ENCODE measurements around the gene ATE1. TPM values are rescaled to one million over a fixed set of nuclear protein-coding genes. Genes with fewer than 3 reads are reported as not detected.
A peak's percentile ranks its signal among the peaks of the same experiment; 100 is the strongest.
"Not testable (repeated sequence)": the region's sequence is repeated elsewhere in the genome, so short reads cannot be mapped to it uniquely, and the experiment has no call there.

ATE1 gene
- polyA plus RNA-seq, result 1 to 10 TPM; 3.7 to 6.8 TPM

DNA sequence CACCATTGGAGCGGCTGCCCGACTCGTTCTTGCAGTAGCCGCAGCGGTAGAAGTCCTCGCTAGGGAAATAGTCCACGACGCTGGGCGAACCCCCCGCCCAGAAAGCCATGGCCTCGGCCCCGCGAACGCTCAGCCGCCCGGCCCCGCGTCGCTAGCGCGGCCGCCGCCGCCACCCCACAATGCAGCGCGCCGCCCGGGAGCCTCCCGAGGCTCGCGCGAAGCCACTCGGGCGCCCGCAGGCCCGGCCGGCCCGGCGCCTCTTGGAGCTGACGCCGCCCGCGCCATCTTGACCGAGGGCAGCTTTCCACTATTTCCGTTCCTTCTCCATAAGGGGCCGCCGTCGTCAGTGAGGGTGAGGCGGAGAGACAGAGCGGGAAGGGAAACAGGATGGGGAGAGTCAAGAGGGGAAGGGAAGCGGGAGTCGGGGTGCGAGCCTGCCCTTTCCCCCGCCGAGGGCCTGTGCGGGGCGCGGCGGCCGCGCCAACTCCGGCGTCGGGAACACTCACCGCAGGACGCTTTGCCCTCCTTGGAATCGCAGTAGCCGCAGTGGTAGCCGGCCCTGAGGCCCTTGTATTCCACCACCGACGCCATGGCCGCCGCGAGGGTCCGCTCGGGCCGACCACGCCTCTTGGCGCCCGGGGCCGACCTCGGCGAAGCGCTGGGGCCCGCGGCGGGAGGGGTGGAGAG is at the start of gene ATE1:
Gene ATE1, minus strand, starts transcription at position 191 of the 687 bp plus-strand sequence. Its CDS starts 82 bp downstream, at position 109.
- Histone ChIP-seq H3K36me3 (ENCODE audit: control insufficient read depth in 2 of 2, insufficient read depth in 2 of 2, low read length in 1 of 2) (no peaks in the 10 kb centered on the region), H3K4me3 (ENCODE audit: low read depth in 1 of 2, low read length in 2 of 2) (peak within 1 kb of the TSS; percentile 75 to 94), H3K9me3 (ENCODE audit: control insufficient read depth in 2 of 2, insufficient read depth in 1 of 2, low read depth in 1 of 2, low read length in 1 of 2) (no peaks in the 10 kb centered on the region), H3K27ac (ENCODE audit: low read depth in 2 of 2, low read length in 1 of 2) (peak within 1 kb of the TSS; percentile 93 to 98), H3K27me3 (ENCODE audit: control insufficient read depth in 1 of 2, insufficient read depth in 2 of 2, low read length in 2 of 2) (no peaks in the 10 kb centered on the region), H3K4me1 (ENCODE audit: control insufficient read depth in 2 of 2, insufficient read depth in 2 of 2, low read length in 1 of 2) (peaks cover 0 to 4% of the 10 kb centered on the region in 2 donors)
- 0% methylated on average over 75 to 87 of the region's 87 CpGs for WGBS, 2 donors

DNA sequence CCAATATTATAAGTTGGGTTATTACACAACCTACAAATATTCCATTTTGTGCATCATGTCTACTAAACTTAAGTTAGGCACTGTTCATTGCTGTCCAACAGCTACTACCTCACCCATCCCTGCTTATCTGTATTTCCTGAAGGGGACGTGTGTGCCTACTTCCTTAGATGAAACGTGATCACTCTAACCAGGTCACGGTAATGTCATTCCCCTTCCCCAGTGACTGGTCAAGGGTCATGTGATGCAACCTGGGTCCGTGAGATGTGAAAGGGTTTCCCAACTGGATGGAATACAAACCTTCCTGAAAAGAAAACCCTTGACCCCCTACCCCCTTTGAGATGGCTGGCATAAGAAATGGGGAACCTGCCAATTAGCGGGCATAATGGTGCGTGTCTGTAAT is 48.8 kb upstream of the ATE1 start:
- Histone ChIP-seq H3K27ac (ENCODE audit: low read depth in 2 of 2, low read length in 1 of 2) (no peak overlapping the region), H3K36me3 (ENCODE audit: control insufficient read depth in 2 of 2, insufficient read depth in 2 of 2, low read length in 1 of 2) (no peaks in the 10 kb centered on the region), H3K27me3 (ENCODE audit: control insufficient read depth in 1 of 2, insufficient read depth in 2 of 2, low read length in 2 of 2) (no peaks in the 10 kb centered on the region), H3K4me1 (ENCODE audit: control insufficient read depth in 2 of 2, insufficient read depth in 2 of 2, low read length in 1 of 2) (peaks cover 0 to 8% of the 10 kb centered on the region in 2 donors), H3K9me3 (ENCODE audit: control insufficient read depth in 2 of 2, insufficient read depth in 1 of 2, low read depth in 1 of 2, low read length in 1 of 2) (no peaks in the 10 kb centered on the region), H3K4me3 (ENCODE audit: low read depth in 1 of 2, low read length in 2 of 2) (no peak overlapping the region)
- WGBS, 2 donors, result 89 to 94% methylated on average over 6 of the region's 6 CpGs

DNA sequence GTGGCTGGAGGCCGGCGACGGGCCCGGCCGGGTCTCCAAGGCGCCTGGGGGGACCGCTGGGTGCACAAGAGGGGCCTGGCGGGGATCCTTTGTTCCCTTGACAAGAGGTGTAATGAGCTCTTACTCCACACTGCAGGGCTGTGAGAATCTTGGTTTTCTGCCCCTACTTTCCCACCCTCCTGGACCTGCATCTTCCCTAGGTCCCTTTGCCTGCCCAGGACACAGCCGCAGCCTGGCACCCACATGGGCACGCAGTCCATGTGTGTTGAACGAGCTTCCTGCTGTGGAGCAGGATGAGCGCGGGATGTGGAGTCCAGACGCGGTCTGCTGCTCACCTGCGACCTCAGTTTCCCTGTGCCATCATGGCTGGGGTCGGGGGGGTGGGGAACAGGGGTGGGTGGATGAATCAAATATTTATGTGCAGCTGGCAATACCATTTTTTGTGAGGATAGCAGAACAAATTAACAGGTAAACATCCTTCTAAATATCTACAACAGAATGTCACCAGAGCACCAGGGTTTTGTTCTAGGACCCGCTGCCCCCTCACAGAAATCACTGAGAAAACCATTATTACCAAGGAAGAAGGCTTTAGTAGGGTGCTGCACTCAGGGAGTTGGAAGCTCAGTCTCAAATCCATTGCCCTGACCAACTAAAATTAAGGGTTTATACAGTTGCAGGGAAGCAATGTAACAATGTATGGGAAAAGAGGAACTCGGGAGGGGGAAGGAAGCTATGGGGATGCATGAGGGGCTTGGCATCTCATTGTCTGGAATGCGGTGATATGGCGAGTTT is 47.7 kb upstream of the ATE1 start:
- peak overlapping the region; percentile 76 to 88 for H3K4me3 ChIP-seq (ENCODE audit: low read depth in 1 of 2, low read length in 2 of 2)
- no peaks in the 10 kb centered on the region for H3K9me3 ChIP-seq (ENCODE audit: control insufficient read depth in 2 of 2, insufficient read depth in 1 of 2, low read depth in 1 of 2, low read length in 1 of 2)
- peaks cover 0 to 2% of the 10 kb centered on the region in 2 donors for H3K36me3 ChIP-seq (ENCODE audit: control insufficient read depth in 2 of 2, insufficient read depth in 2 of 2, low read length in 1 of 2)
- WGBS, 2 donors, result 32 to 33% methylated on average over 21 of the region's 21 CpGs
- H3K4me1 ChIP-seq (ENCODE audit: control insufficient read depth in 2 of 2, insufficient read depth in 2 of 2, low read length in 1 of 2), result peaks cover 0 to 8% of the 10 kb centered on the region in 2 donors
- no peaks in the 10 kb centered on the region for H3K27me3 ChIP-seq (ENCODE audit: control insufficient read depth in 1 of 2, insufficient read depth in 2 of 2, low read length in 2 of 2)
- H3K27ac ChIP-seq (ENCODE audit: low read depth in 2 of 2, low read length in 1 of 2), result peak overlapping the region; percentile 97 to 98

DNA sequence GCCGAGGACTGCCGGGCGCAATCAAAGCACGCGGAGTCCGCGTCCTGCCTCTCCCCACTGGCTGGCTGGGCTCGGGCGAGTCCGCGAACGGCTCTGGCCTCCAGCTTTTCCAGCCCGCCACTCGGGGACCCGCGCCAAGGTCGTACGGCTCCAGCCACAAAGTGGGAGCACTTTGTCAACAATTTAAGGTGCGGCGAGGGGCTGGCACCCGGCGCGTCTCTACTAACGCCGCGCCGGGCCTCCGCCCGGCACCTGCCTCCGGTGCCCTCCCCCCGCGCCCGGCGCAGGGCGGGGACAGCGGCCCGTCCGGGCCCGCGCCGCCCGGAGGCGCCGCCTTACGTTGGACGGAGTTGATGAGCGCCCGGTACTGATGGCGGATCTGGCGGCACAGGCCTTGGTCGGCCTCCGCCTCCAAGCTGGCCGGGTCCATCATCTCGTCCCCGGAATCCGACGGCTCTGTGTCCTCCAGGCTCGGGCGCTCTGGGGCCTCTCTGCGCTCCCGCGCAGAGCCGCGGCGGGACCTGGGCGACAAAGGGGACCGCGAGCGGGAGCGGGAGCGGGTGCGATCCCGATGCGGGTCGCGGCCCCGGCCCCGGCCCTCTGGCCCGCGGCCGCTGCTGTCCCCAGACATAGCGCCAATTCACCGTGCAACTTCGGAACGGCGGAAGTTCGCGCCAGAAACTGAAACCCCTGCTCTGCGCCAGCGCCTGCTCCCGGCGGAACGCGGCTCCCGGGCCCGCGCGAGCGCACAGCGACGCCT is 46.9 kb upstream of the ATE1 start, which contains the start of gene NSMCE4A:
Gene NSMCE4A, minus strand, starts transcription at position 683 of the 760 bp plus-strand sequence. Its CDS starts 52 bp downstream, at position 631.
- WGBS, 2 donors, result 0% methylated on average over 77 to 101 of the region's 101 CpGs
- peaks cover 0 to 4% of the 10 kb centered on the region in 2 donors for H3K36me3 ChIP-seq (ENCODE audit: control insufficient read depth in 2 of 2, insufficient read depth in 2 of 2, low read length in 1 of 2)

DNA sequence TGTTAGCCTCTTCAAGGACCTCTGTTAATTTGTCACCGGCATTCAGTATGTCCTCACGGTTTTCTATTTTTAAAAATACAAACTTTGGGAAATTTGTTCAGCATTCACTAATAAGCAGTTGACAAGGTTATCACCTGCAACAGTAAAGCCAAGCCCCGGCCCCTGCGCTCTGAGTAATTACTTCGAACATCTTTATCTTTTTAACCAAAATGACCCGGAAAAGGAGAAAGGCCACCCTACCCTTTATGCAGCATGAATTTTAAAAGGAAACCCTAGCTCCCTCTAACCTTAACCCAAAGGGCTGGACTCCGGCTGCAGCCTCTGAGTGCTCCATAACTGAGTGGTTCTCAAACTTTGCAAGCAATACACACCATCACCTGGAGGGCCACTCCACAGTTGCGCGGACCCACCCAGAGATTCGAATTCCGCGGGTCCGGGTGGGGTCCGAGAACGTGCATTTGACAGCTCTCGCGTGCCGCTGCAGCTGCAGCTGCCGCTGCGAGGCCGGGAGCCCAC is 46.2 kb upstream of the ATE1 start:
- Histone ChIP-seq H3K4me3 (ENCODE audit: low read depth in 1 of 2, low read length in 2 of 2) (peak overlapping the region; percentile 76 to 88), H3K27ac (ENCODE audit: low read depth in 2 of 2, low read length in 1 of 2) (peak overlapping the region; percentile 97 to 98), H3K4me1 (ENCODE audit: control insufficient read depth in 2 of 2, insufficient read depth in 2 of 2, low read length in 1 of 2) (peaks cover 0 to 8% of the 10 kb centered on the region in 2 donors), H3K27me3 (ENCODE audit: control insufficient read depth in 1 of 2, insufficient read depth in 2 of 2, low read length in 2 of 2) (no peaks in the 10 kb centered on the region), H3K36me3 (ENCODE audit: control insufficient read depth in 2 of 2, insufficient read depth in 2 of 2, low read length in 1 of 2) (peaks cover 0 to 4% of the 10 kb centered on the region in 2 donors), H3K9me3 (ENCODE audit: control insufficient read depth in 2 of 2, insufficient read depth in 1 of 2, low read depth in 1 of 2, low read length in 1 of 2) (no peaks in the 10 kb centered on the region)
- 7 to 9% methylated on average over 21 of the region's 21 CpGs for WGBS, 2 donors

More for the DNA sequence above, 46.9 kb upstream of the ATE1 start, which contains the start of gene NSMCE4A:
- Histone ChIP-seq H3K4me3 (ENCODE audit: low read depth in 1 of 2, low read length in 2 of 2) (peak within 1 kb of the TSS; percentile 76 to 88), H3K4me1 (ENCODE audit: control insufficient read depth in 2 of 2, insufficient read depth in 2 of 2, low read length in 1 of 2) (peaks cover 0 to 8% of the 10 kb centered on the region in 2 donors), H3K27ac (ENCODE audit: low read depth in 2 of 2, low read length in 1 of 2) (peak within 1 kb of the TSS; percentile 97 to 98), H3K27me3 (ENCODE audit: control insufficient read depth in 1 of 2, insufficient read depth in 2 of 2, low read length in 2 of 2) (no peaks in the 10 kb centered on the region), H3K9me3 (ENCODE audit: control insufficient read depth in 2 of 2, insufficient read depth in 1 of 2, low read depth in 1 of 2, low read length in 1 of 2) (no peaks in the 10 kb centered on the region)

DNA sequence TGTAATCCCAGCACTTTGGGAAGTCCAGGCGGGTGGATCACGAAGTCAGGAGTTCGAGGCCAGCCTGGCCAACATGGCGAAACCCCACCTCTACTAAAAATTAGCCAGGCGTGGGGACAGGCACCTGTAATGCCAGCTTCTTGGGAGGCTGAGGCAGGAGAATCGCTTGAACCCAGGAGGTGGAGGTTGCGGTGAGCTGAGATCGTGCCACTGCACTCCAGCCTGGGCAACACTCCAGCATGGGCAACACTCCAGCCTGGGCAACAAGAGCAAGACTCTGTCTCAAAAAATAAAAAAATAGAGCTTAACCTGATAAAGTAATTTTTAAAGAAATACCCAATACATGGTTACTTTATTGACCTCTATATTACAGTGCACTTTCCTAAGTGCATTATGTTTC is 41.3 kb upstream of the ATE1 start:
- not testable (repeated sequence) for H3K27me3 ChIP-seq (ENCODE audit: control insufficient read depth in 1 of 2, insufficient read depth in 2 of 2, low read length in 2 of 2); H3K27ac ChIP-seq (ENCODE audit: low read depth in 2 of 2, low read length in 1 of 2); H3K9me3 ChIP-seq (ENCODE audit: control insufficient read depth in 2 of 2, insufficient read depth in 1 of 2, low read depth in 1 of 2, low read length in 1 of 2); H3K4me1 ChIP-seq (ENCODE audit: control insufficient read depth in 2 of 2, insufficient read depth in 2 of 2, low read length in 1 of 2); H3K4me3 ChIP-seq (ENCODE audit: low read depth in 1 of 2, low read length in 2 of 2)
- WGBS, 2 donors, result 82 to 86% methylated on average over 8 of the region's 8 CpGs
- H3K36me3 ChIP-seq (ENCODE audit: control insufficient read depth in 2 of 2, insufficient read depth in 2 of 2, low read length in 1 of 2), result peaks cover 4 to 16% of the 10 kb centered on the region in 2 donors

DNA sequence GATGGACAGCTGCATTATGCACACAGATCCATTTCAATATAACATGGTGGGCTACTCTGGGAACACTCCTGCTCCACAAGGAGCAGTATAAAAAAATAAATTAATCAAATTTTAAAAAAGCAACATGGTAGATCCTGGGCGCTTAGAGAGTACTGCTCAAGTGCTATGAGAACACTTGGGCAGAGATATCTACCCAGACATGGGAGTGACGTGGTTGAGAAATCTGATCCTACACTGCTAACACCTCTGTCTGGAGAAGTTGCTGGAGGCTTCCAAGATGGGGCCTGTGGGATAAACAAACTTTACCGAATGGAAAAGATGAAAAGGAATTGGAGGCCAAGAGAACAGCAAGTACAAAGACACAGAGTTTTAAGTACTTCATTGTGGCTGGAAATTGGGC is 38.2 kb upstream of the ATE1 start:
- Histone ChIP-seq H3K4me3 (ENCODE audit: low read depth in 1 of 2, low read length in 2 of 2) (no peak overlapping the region), H3K27ac (ENCODE audit: low read depth in 2 of 2, low read length in 1 of 2) (no peak overlapping the region), H3K36me3 (ENCODE audit: control insufficient read depth in 2 of 2, insufficient read depth in 2 of 2, low read length in 1 of 2) (peaks cover 4 to 16% of the 10 kb centered on the region in 2 donors), H3K9me3 (ENCODE audit: control insufficient read depth in 2 of 2, insufficient read depth in 1 of 2, low read depth in 1 of 2, low read length in 1 of 2) (no peaks in the 10 kb centered on the region), H3K27me3 (ENCODE audit: control insufficient read depth in 1 of 2, insufficient read depth in 2 of 2, low read length in 2 of 2) (no peaks in the 10 kb centered on the region), H3K4me1 (ENCODE audit: control insufficient read depth in 2 of 2, insufficient read depth in 2 of 2, low read length in 1 of 2) (no peaks in the 10 kb centered on the region)
- 90 to 91% methylated on average over 3 of the region's 3 CpGs for WGBS, 2 donors

DNA sequence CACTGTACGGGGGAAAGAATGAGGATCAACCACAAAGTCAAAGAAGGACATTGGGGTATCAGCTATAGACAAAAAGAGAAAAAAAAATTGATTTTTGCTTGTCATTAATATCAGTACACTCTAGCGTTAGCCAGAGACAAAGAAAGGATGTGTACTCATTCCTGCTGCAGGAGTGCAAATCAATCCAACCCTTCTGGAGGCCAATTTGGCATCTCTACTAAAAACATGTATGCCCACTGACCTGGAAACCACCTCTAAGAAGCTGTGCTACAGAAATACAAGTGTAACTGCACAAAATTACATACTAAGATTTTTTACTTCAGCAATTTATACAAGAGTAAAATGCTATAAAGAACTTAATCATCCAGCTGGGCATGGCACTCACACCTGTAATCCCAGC is 33.6 kb upstream of the ATE1 start:
- no peak overlapping the region for H3K27ac ChIP-seq (ENCODE audit: low read depth in 2 of 2, low read length in 1 of 2)
- peaks cover 6 to 9% of the 10 kb centered on the region in 2 donors for H3K36me3 ChIP-seq (ENCODE audit: control insufficient read depth in 2 of 2, insufficient read depth in 2 of 2, low read length in 1 of 2)
- H3K4me3 ChIP-seq (ENCODE audit: low read depth in 1 of 2, low read length in 2 of 2), result no peak overlapping the region
- H3K9me3 ChIP-seq (ENCODE audit: control insufficient read depth in 2 of 2, insufficient read depth in 1 of 2, low read depth in 1 of 2, low read length in 1 of 2), result no peaks in the 10 kb centered on the region
- H3K4me1 ChIP-seq (ENCODE audit: control insufficient read depth in 2 of 2, insufficient read depth in 2 of 2, low read length in 1 of 2), result no peaks in the 10 kb centered on the region
- 93 to 94% methylated on average over 2 of the region's 2 CpGs for WGBS, 2 donors
- no peaks in the 10 kb centered on the region for H3K27me3 ChIP-seq (ENCODE audit: control insufficient read depth in 1 of 2, insufficient read depth in 2 of 2, low read length in 2 of 2)

DNA sequence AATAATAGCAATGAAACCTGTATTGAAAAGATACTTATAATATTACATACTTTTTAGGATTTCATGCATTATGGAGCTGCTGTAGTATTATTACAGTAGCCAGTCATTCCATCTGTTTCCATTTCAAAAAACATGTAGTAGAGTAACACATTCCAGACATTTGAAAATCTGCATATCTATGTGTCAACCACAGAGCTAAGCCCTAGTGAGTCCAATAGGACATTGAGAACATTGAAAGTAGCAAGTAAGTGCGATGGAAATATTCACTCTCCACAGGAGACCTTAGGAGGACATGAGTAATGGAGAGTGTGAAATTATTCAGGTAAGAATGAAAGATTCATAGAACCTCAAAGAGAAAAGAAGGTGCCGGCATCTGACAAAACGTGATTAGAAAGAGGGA is 31.8 kb upstream of the ATE1 start:
- Histone ChIP-seq H3K9me3 (ENCODE audit: control insufficient read depth in 2 of 2, insufficient read depth in 1 of 2, low read depth in 1 of 2, low read length in 1 of 2) (no peaks in the 10 kb centered on the region), H3K27me3 (ENCODE audit: control insufficient read depth in 1 of 2, insufficient read depth in 2 of 2, low read length in 2 of 2) (no peaks in the 10 kb centered on the region), H3K27ac (ENCODE audit: low read depth in 2 of 2, low read length in 1 of 2) (no peak overlapping the region), H3K4me3 (ENCODE audit: low read depth in 1 of 2, low read length in 2 of 2) (no peak overlapping the region), H3K36me3 (ENCODE audit: control insufficient read depth in 2 of 2, insufficient read depth in 2 of 2, low read length in 1 of 2) (peaks cover 0 to 4% of the 10 kb centered on the region in 2 donors), H3K4me1 (ENCODE audit: control insufficient read depth in 2 of 2, insufficient read depth in 2 of 2, low read length in 1 of 2) (no peaks in the 10 kb centered on the region)
- WGBS, 2 donors, result 89 to 93% methylated on average over 3 of the region's 3 CpGs
